UCSD-AML1 (cell line): Measurements from ENCODE around the gene CALN1.
A peak's percentile ranks its signal among the peaks of the same experiment; 100 is the strongest.
"Not testable (repeated sequence)": the region's sequence is repeated elsewhere in the genome, so short reads cannot be mapped to it uniquely, and the experiment has no call there.

Source experiments
- DNase-seq: peaks from one replicate; lab custom pipeline; 2025; ENCODE audit not compliant: unreplicated experiment; lab: John Stamatoyannopoulos, UW

CALN1 gene

GRCh38 chr7:72412121-72412618 is at the start of gene CALN1:
CALN1 (minus strand) TSS chr7:72412338.
- not testable (repeated sequence) for DNase-seq

- no peak for DNase-seq
Observed at GRCh38 chr7:72453471-72453870, 41.3 kb upstream of the CALN1 start.

GRCh38 chr7:72447465-72448204 is 35.5 kb upstream of the CALN1 start:
- no peak for DNase-seq

- DNase-seq: peak; percentile 10
Observed at GRCh38 chr7:72446591-72447462, 34.7 kb upstream of the CALN1 start.

GRCh38 chr7:72446131-72446530 is 34.0 kb upstream of the CALN1 start:
- DNase-seq: no peak

- no peak for DNase-seq
Observed at GRCh38 chr7:72445580-72445979, 33.4 kb upstream of the CALN1 start.

- DNase-seq: no peak
Observed at GRCh38 chr7:72445075-72445474, 32.9 kb upstream of the CALN1 start.

GRCh38 chr7:72444026-72444776 is 32.1 kb upstream of the CALN1 start:
- DNase-seq: peak; percentile 7

GRCh38 chr7:72441791-72442190 is 29.7 kb upstream of the CALN1 start:
- DNase-seq: no peak

- DNase-seq: no peak
Observed at GRCh38 chr7:72438491-72438890, 26.4 kb upstream of the CALN1 start.

GRCh38 chr7:72437610-72438009 is 25.5 kb upstream of the CALN1 start:
- DNase-seq: no peak

GRCh38 chr7:72437061-72437585 is 25.0 kb upstream of the CALN1 start:
- DNase-seq: no peak

GRCh38 chr7:72435925-72436480 is 23.9 kb upstream of the CALN1 start:
- DNase-seq: no peak

GRCh38 chr7:72435366-72435765 is 23.2 kb upstream of the CALN1 start:
- no peak for DNase-seq

- DNase-seq: no peak
Observed at GRCh38 chr7:72430531-72430930, 18.4 kb upstream of the CALN1 start.

- DNase-seq: no peak
Observed at GRCh38 chr7:72429316-72429715, 17.2 kb upstream of the CALN1 start.

GRCh38 chr7:72416846-72417245 is 4.7 kb upstream of the CALN1 start:
- DNase-seq: no peak

- no peak for DNase-seq
Observed at GRCh38 chr7:72415586-72415985, 3.4 kb upstream of the CALN1 start.

- DNase-seq: no peak
Observed at GRCh38 chr7:72413886-72414285, 1.7 kb upstream of the CALN1 start.

GRCh38 chr7:72413290-72413689 is 1.2 kb upstream of the CALN1 start:
- DNase-seq: no peak

- no peak for DNase-seq
Observed at GRCh38 chr7:72411419-72411818, 719 bp downstream of the CALN1 start.
